Brain microvascular endothelial cell (primary cell): ENCODE data around the gene EXOG.

ENCODE experiments used
- DNase-seq: peaks from one replicate; pipeline ENCODE4 v3.0.0-alpha.2; 2020
- H3K27ac ChIP-seq: fragments of 250-450 bp; sonication (Bioruptor Pico); 2 replicates; pipeline ENCODE4 v1.5.1; 2020; ENCODE audit warnings: mild to moderate bottlenecking, moderate library complexity
- H3K27me3 ChIP-seq: fragments of 250-450 bp; sonication (Bioruptor Pico); replicated peaks from 2 replicates; pipeline ENCODE4 v1.5.1; 2020; ENCODE audit warnings: mild to moderate bottlenecking
- H3K36me3 ChIP-seq: fragments of 250-450 bp; sonication (Bioruptor Pico); replicated peaks from 2 replicates; pipeline ENCODE4 v1.5.1; 2020; ENCODE audit warnings: mild to moderate bottlenecking
- H3K4me3 ChIP-seq: 2 replicates; pipeline ENCODE4 v1.5.1; 2011; ENCODE audit warnings: low read depth, mild to moderate bottlenecking, control low read depth, low read length, moderate library complexity
- in situ Hi-C: cut with HindIII; loops from 2 replicates; pipeline ENCODE4 v1.10.0; 2017; ENCODE audit warnings: low sequenced_read_pairs, low pct_ligation_motif_present
- TF ChIP-seq, protein P1 (sequence below): IDR thresholded peaks from 2 replicates; pipeline ENCODE4 v1.5.1; 2011; ENCODE audit warnings: low read depth, mild to moderate bottlenecking, moderate library complexity, low read length, control low read depth, inconsistent platforms; ENCODE audit errors: missing control alignments

EXOG gene

DNA sequence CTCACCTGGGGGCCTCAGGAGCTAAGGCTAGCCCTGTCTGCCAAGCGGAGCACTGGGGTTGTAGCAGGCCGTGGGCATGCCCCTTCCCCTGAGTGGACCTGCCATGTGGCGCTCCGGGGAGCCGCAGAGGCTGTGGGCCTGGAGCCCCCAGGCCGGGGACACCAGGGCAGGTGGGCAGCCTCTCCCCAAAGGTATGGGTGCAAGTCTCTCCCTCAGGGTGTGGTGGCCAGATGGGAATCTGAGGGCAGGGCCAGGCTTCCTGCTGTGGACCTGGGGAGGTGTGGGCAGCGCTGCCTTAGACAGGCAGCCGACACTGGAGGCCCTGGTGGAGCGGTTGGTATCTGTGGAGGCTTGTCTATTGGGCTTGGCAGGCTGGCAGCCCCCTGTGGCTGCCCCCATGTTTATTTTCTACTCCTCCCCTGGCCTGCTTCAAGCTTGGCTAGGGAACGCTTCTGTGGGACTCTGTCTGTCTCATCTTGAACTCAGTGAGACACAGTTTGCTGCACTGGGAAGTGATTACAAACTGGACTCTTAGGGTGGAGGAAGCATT is 36.6 kb upstream of the EXOG start:
- DNase-seq, result no peak
- Histone ChIP-seq H3K27me3 (no peaks in the 10 kb centered on the region), H3K4me3 (no peak overlapping the region), H3K36me3 (no peaks in the 10 kb centered on the region), H3K27ac (no peak overlapping the region)
- TF ChIP-seq, protein P1, sequence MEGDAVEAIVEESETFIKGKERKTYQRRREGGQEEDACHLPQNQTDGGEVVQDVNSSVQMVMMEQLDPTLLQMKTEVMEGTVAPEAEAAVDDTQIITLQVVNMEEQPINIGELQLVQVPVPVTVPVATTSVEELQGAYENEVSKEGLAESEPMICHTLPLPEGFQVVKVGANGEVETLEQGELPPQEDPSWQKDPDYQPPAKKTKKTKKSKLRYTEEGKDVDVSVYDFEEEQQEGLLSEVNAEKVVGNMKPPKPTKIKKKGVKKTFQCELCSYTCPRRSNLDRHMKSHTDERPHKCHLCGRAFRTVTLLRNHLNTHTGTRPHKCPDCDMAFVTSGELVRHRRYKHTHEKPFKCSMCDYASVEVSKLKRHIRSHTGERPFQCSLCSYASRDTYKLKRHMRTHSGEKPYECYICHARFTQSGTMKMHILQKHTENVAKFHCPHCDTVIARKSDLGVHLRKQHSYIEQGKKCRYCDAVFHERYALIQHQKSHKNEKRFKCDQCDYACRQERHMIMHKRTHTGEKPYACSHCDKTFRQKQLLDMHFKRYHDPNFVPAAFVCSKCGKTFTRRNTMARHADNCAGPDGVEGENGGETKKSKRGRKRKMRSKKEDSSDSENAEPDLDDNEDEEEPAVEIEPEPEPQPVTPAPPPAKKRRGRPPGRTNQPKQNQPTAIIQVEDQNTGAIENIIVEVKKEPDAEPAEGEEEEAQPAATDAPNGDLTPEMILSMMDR, result no peak
- in situ Hi-C loops, result no loop called here

DNA sequence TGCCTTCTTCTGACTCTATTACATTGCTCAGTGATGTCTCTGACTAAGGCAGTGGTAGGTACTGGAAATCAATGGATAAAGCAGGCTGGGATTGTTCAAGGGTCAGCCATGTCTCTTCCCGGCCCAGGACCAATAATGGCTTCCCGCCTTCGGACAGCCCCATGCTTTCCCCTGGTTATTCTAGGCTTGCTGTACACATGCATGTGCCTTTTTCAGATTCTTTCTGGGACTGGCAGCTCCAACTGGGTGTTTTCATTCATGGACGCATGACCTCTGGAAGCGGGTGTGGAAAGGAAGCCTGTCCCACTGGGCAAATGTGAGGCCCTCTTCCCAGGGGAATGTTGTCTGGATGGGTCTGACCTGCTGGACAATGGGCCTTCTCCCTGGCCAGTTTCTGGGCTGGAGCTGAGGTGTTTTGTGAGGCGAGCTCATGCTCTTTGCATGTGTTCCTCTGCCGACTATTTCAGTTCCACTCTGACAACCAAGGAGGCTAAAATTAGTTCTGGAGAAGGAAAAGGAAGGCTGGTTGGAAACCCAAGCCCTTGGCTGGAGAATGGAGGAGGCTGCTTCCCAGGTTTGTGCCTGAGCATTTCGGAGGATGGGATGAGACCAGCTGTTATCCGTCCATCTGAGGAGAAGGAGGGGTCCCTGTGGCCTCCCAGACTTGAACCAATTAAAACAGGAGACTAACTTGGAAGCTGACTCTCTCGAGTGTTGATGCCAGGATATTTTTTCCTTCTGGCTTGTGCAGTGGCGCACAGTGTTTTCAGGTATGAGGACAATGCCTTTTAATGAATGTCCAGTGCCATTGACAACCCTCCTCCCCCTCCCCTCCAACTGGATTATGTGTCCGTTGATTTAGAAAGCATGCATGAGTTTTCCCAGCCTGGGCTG is 35.5 kb upstream of the EXOG start:
- no peak overlapping the region for H3K4me3 ChIP-seq
- no peak overlapping the region for H3K27ac ChIP-seq
- DNase-seq, result no peak
- in situ Hi-C loops, result no loop called here
- no peaks in the 10 kb centered on the region for H3K27me3 ChIP-seq
- TF ChIP-seq, protein P1, result no peak
- H3K36me3 ChIP-seq, result no peaks in the 10 kb centered on the region

DNA sequence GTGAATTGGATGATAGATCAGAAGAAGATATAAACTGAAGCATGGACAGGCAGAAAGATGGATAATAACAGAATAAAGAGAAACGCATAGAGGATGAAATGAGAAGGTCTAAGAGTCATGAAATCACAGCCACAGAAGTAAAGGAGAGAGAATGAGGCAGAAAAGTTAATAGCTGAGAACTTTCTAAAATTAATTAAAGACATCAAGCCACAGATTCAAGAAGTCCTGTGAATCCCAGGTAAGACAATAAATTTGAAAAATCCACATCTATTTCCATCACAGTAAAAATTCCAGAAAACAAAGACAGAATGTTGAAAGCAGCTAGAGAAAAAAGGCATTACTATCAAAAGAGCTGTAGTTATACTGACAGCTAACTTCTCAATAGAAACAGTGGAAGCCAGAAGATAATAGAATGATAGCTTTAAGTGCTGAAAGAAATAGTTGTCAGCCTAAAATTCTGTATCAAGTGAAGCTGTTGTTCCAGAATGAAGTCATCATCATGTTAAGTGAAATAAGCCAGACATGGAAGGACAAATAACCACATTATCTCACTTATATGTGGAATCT is 30.5 kb upstream of the EXOG start:
- TF ChIP-seq, protein P1, result no peak
- no peak overlapping the region for H3K4me3 ChIP-seq
- DNase-seq, result no peak
- no peaks in the 10 kb centered on the region for H3K27me3 ChIP-seq
- no peaks in the 10 kb centered on the region for H3K36me3 ChIP-seq
- H3K27ac ChIP-seq, result no peak overlapping the region
- in situ Hi-C loops, result no loop called here

DNA sequence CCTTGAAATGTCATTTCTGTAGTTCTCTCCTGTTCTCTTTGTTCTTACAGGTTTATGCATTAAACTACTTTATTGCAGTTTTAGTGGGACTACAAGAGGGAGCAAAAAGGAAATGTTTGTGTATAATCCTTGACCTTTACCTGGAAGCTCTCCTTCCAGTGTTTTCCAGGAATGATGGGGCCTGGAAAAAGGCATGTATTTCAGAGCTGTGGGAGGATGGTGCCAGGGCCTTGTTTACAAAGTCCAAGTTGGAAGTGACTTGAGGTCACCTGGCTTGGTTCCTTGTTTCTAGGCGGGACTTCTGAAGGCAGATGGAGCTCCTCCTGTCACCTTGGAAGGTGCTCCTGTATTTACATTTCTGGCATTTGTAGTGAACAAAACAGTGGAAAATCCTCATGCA is 27.4 kb upstream of the EXOG start:
- in situ Hi-C loops, result no loop called here
- Histone ChIP-seq H3K27me3 (no peaks in the 10 kb centered on the region), H3K4me3 (no peak overlapping the region), H3K27ac (no peak overlapping the region), H3K36me3 (no peaks in the 10 kb centered on the region)
- TF ChIP-seq, protein P1, result no peak
- DNase-seq, result no peak

DNA sequence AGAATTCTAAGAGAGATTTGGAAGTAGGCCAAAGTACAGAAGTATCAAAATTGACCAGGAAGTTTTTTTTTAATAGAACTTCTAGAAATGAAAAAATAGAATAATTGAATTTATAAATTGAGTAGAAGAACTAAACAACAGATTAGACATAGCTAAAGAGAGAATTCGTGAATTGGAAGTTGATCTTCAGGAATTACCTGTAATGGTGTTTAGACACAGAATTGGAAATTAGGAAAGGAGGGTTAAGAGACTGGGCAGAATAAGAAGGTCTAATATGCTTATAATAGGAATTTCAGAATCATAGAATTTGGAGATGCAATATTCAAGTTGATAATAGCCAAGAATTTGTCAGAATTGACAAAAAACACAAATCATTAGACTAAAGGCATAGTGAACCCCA is 26.3 kb upstream of the EXOG start:
- DNase-seq, result no peak
- Histone ChIP-seq H3K27ac (no peak overlapping the region), H3K4me3 (no peak overlapping the region), H3K27me3 (no peaks in the 10 kb centered on the region), H3K36me3 (no peaks in the 10 kb centered on the region)
- TF ChIP-seq, protein P1, result no peak
- in situ Hi-C loops, result no loop called here
